Measurements from ENCODE around the gene STRN4.
"Not testable (repeated sequence)": the region's sequence is repeated elsewhere in the genome, so short reads cannot be mapped to it uniquely, and the experiment has no call there.

STRN4 gene

DNA sequence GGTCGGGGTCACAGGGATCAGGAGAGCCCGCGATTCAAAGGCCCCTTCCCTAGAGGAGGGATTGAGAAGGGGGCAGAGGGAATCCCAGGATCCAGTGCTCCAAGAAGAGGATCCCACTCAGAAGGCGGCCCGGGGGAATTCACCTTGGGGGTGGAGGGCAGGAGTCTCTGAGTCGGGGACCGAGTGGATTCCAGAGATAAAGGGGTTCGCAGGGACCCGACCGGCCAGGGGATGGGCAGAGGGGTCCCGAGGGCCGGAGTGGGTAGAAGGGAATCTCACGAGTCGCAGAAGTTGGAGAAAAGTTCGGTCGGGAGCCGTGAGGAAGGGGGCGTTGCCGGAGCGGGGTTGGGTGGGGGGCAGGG lies 29.6 kb downstream of the STRN4 start:
- DNase-seq (ENCODE audit: insufficient read length, low spot score), result no peak
- FAIRE-seq, result no peak
- TF ChIP-seq SPI1 (IDR thresholded peaks at IDR 0.05; ENCODE audit: low read depth, low read length) (no peak), POU2F2 (IDR thresholded peaks at IDR 0.05; ENCODE audit: low read depth, low read length) (no peak), POLR2AphosphoS5 (IDR thresholded peaks at IDR 0.05; ENCODE audit: low read depth, low read length) (no peak), POLR2A (IDR thresholded peaks at IDR 0.05; ENCODE audit: low read depth, low read length) (no peak), PAX5 (IDR thresholded peaks at IDR 0.05; ENCODE audit: insufficient read depth, low read length, severe bottlenecking) (no peak), TAF1 (IDR thresholded peaks at IDR 0.05; ENCODE audit: low read depth, low read length) (no peak)

DNA sequence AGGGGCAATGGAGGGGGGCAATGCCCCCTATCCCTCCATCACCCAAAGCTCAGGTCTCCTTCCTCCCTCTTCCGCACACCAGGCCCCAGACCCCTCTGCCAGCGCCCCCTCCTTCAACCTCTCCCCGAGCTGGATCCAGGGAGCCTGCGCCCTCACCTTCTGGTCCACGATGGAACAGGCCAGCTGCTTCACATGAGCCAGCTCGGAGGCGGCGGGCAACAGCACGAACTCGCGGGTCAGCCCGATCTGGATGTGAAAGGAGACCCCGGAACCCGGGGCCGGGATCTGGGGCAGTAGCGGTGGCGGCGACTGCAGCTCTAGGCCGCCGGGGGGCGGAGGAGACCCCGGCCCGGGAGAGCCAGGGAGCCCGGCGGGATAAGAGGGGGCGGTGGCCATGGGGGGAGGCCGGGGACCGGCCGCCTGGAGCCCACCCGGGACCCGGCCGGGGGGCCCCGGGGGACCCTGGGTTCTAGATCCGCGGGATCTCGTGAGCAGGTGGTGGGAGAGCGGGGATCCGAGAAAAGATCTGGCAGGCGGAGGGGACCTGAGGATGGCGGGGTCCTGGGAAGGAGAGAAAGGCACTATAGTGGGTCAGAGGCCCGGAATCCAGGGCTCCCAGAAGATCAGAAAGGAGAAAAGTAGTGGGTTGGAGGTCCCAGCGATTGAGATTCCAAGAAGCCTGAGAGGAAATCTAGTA lies 30.1 kb downstream of the STRN4 start:
- TF ChIP-seq SPI1 (IDR thresholded peaks at IDR 0.05; ENCODE audit: low read depth, low read length), result no peak
- TF ChIP-seq POLR2AphosphoS5 (IDR thresholded peaks at IDR 0.05; ENCODE audit: low read depth, low read length), result no peak
- peak; percentile 45 for FAIRE-seq
- no peak for DNase-seq (ENCODE audit: insufficient read length, low spot score)

- no peak for TF ChIP-seq POLR2AphosphoS5 (IDR thresholded peaks at IDR 0.05; ENCODE audit: low read depth, low read length)
- no peak for FAIRE-seq
Measured at GRCh38 chr19:46715620-46715974, 30.7 kb downstream of the STRN4 start.

DNA sequence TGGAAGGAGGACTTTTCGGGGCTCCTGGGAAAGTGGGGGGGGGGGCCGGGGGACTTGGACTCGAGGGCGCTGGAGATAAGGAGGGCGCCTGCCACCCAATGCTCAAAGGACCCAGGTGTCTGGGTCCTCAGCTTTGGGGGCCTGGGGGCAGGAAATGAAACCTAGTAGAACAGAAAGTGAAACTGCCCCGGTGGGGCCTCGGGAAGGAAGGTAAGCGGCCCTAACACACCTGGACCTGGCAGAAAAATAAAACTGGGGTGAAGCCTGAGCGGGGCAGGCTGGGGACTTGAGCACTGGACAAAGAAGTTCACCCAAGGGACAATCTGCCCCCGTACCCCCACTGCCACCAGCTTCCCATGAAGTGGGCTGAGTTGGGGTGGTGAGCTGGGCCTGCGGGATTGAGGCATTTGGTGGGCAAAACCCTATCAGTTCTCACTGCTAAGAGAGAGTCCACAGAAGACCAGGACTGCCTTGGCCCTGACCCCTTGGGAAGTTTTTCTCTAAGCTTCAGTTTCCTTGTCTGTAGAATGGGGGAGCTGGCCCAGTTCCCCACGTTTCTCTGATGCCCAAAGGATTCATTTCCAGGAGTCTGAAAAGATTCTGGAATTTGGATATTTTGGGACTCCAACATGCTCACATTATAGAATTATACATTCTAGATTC lies 31.7 kb downstream of the STRN4 start:
- TF ChIP-seq POU2F2 (IDR thresholded peaks at IDR 0.05; ENCODE audit: low read depth, low read length), result no peak
- peak; percentile 52; the same call in 1 of the 2 replicates for TF ChIP-seq SPI1 (IDR thresholded peaks at IDR 0.05; ENCODE audit: low read depth, low read length)
- DNase-seq (ENCODE audit: insufficient read length, low spot score), result peak; percentile 84
- FAIRE-seq, result peak; percentile 76

More at GRCh38 chr19:46715620-46715974, 30.7 kb downstream of the STRN4 start:
- DNase-seq (ENCODE audit: insufficient read length, low spot score), result no peak

DNA sequence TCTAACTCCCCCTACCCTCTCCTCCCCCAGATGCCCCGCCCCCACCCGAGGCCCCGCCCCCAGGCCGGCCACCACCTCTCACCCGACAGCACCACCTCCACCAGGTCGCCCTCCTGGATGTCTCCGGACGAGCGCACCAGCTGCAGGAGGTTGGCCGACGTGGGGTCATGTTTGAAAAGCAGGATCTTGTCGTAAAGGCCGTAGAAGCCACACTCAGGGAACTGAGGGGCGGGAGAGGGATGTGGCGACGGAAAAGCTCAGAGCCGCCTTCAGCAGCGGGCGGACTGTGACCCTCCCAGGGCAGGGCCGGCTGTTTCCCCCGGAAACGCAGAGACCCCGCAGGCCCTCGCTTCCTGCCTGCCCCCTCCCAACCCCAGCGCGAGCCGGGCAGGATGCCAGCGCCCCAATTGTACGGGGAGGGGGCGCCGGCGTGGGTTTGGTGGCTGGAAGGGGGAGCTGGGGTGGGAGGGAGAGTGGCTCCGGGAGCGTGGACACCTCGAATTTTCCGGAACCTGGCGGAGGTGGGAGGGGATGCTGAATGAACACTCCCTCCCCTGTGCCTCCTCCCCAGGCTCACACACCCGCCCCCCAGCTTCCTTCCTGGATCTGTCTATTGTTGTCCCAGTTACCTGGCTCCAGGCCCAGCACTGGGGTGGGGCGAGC lies 32.3 kb downstream of the STRN4 start:
- peak; percentile 83 for DNase-seq (ENCODE audit: insufficient read length, low spot score)
- no peak for TF ChIP-seq POU2F2 (IDR thresholded peaks at IDR 0.05; ENCODE audit: low read depth, low read length)
- TF ChIP-seq POLR2A (IDR thresholded peaks at IDR 0.05; ENCODE audit: low read depth, low read length), result no peak
- TF ChIP-seq TAF1 (IDR thresholded peaks at IDR 0.05; ENCODE audit: low read depth, low read length), result no peak
- no peak for TF ChIP-seq SPI1 (IDR thresholded peaks at IDR 0.05; ENCODE audit: low read depth, low read length)
- TF ChIP-seq POLR2AphosphoS5 (IDR thresholded peaks at IDR 0.05; ENCODE audit: low read depth, low read length), result no peak
- TF ChIP-seq PAX5 (IDR thresholded peaks at IDR 0.05; ENCODE audit: insufficient read depth, low read length, severe bottlenecking), result no peak
- peak; percentile 62 for FAIRE-seq

DNA sequence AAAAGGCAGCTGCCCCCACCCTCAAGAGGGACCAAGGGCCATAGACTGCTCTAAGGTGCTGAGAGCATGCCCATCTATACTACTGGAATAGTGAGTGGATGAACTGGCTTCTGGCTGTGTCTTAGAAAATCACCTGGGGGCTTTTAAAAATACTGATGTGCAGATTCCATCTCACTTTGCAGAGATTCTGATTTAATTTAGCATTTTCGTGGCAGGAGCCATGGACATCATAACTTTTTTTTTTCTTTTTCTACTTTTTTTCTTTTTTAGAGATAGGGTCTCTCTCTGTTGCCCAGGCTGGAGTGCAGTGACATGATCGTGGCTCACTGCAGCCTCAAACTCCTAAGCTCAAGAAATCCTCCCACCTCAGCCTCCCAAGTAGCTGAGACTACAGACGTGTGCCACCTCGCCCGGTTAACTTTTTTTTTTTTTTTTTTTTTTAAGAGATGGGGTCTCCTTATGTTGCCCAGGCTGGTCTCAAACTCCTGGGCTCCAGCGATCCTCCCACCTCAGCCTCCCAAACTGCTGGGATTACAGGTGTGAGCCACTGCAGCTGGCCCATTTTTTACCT lies 33.4 kb downstream of the STRN4 start:
- FAIRE-seq, result not testable (repeated sequence)

GRCh38 chr19:46710687-46711086 lies 35.6 kb downstream of the STRN4 start:
- DNase-seq (ENCODE audit: insufficient read length, low spot score) (no peak), FAIRE-seq (no peak)
- TF ChIP-seq POU2F2 (IDR thresholded peaks at IDR 0.05; ENCODE audit: low read depth, low read length) (no peak), POLR2AphosphoS5 (IDR thresholded peaks at IDR 0.05; ENCODE audit: low read depth, low read length) (no peak), PAX5 (IDR thresholded peaks at IDR 0.05; ENCODE audit: insufficient read depth, low read length, severe bottlenecking) (no peak), SPI1 (IDR thresholded peaks at IDR 0.05; ENCODE audit: low read depth, low read length) (no peak), POLR2A (IDR thresholded peaks at IDR 0.05; ENCODE audit: low read depth, low read length) (no peak), TAF1 (IDR thresholded peaks at IDR 0.05; ENCODE audit: low read depth, low read length) (no peak)

More for the DNA sequence above, 33.4 kb downstream of the STRN4 start:
- DNase-seq (ENCODE audit: insufficient read length, low spot score), result not testable (repeated sequence)

DNA sequence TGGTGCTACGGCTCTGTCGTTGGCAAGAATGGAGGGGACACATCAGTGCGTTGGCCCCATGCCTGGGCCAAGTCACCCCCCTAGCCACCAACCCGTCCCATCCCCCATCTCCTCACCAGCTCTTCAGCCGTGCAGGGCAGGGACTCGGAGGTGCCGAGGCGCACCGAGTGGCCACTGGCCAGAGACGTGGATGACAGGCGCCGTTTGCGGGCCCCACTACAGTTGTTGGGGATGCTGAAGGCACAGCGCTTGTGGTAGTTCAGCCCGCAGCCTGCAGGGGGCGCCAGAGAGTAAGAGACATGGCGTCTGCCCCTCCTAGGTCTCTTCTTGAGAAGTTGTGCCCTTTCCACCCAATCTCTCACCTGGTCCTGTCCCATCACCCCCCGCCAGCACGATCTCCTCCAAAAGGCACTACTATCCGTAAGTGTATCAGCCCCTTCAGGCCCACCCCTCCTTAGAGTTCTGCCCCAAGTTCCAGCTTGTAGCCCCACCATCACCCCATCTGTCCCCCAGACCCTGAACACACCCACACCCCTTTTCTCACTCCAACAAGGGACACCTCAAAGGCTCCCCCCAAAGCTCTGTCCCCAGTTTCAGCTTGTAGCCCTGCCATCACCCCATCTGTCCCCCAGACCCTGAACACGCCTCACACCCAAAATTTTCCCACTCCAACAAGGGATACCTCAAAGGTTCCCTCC lies 41.7 kb downstream of the STRN4 start:
- FAIRE-seq, result peak; percentile 74
- DNase-seq (ENCODE audit: insufficient read length, low spot score), result peak; percentile 87
- TF ChIP-seq POLR2A (IDR thresholded peaks at IDR 0.05; ENCODE audit: low read depth, low read length), result no peak; the same call in 1 of the 2 replicates
- TF ChIP-seq POU2F2 (IDR thresholded peaks at IDR 0.05; ENCODE audit: low read depth, low read length), result no peak
- no peak for TF ChIP-seq TAF1 (IDR thresholded peaks at IDR 0.05; ENCODE audit: low read depth, low read length)

DNA sequence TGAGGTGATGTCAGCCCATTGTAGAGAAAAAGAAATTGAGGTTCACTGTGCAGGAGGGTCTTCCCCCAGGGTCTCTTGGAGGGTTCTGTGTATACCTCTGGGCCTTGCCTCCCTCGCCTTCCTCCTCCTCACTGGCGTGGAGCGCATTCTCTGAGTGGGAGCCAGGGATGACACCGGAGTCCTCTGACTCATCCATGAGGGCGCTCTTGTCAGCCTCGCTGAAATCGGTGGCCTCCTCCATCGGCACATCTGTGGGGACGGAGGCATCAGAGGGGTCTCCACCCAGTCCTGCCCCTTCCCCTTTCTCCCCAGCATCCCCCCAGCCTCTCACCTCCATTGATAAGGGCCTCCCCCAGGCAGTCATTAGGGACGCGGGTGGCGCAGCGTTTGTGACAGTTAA lies 45.5 kb downstream of the STRN4 start:
- no peak for FAIRE-seq
- no peak for DNase-seq (ENCODE audit: insufficient read length, low spot score)
- TF ChIP-seq POU2F2 (IDR thresholded peaks at IDR 0.05; ENCODE audit: low read depth, low read length), result no peak
- TF ChIP-seq SPI1 (IDR thresholded peaks at IDR 0.05; ENCODE audit: low read depth, low read length), result no peak
- TF ChIP-seq PAX5 (IDR thresholded peaks at IDR 0.05; ENCODE audit: insufficient read depth, low read length, severe bottlenecking), result no peak
- TF ChIP-seq POLR2AphosphoS5 (IDR thresholded peaks at IDR 0.05; ENCODE audit: low read depth, low read length), result no peak
- no peak for TF ChIP-seq TAF1 (IDR thresholded peaks at IDR 0.05; ENCODE audit: low read depth, low read length)
- TF ChIP-seq POLR2A (IDR thresholded peaks at IDR 0.05; ENCODE audit: low read depth, low read length), result no peak

Measured in GM12891 (cell line).